ENCODE results near the gene PRKG1.

GRCh38 chr10:51367127-51367526, 292.8 kb downstream of the PRKG1 start:
- TF ChIP-seq, protein P1, sequence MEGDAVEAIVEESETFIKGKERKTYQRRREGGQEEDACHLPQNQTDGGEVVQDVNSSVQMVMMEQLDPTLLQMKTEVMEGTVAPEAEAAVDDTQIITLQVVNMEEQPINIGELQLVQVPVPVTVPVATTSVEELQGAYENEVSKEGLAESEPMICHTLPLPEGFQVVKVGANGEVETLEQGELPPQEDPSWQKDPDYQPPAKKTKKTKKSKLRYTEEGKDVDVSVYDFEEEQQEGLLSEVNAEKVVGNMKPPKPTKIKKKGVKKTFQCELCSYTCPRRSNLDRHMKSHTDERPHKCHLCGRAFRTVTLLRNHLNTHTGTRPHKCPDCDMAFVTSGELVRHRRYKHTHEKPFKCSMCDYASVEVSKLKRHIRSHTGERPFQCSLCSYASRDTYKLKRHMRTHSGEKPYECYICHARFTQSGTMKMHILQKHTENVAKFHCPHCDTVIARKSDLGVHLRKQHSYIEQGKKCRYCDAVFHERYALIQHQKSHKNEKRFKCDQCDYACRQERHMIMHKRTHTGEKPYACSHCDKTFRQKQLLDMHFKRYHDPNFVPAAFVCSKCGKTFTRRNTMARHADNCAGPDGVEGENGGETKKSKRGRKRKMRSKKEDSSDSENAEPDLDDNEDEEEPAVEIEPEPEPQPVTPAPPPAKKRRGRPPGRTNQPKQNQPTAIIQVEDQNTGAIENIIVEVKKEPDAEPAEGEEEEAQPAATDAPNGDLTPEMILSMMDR (IDR thresholded peaks at IDR 0.05), result no peak
- TF ChIP-seq POLR2A (IDR thresholded peaks at IDR 0.05) (no peak), POLR2AphosphoS5 (IDR thresholded peaks at IDR 0.05; ENCODE audit: insufficient read depth in 1 of 2, low read depth in 1 of 2) (no peak)
